Stimulated activated CD4-positive, alpha-beta T cell treated with anti-CD3 and anti-CD28 coated beads, Interleukin-2, amount 100 ng/mL, for 4 hours (primary cell): ENCODE results near the gene TRIO.

Experiments used
- DNase-seq: peaks from one replicate; pipeline ENCODE4 v3.0.0-alpha.2; 2020; ENCODE audit warnings: low read depth

Gene TRIO

GRCh38 chr5:14438195-14438606 is 295.1 kb downstream of the TRIO start:
- DNase-seq, result no peak

- no peak for DNase-seq
Measured at GRCh38 chr5:14439087-14439871, 296.1 kb downstream of the TRIO start.

GRCh38 chr5:14440223-14440581 is 297.1 kb downstream of the TRIO start:
- no peak for DNase-seq

GRCh38 chr5:14440582-14441431 is 297.7 kb downstream of the TRIO start:
- DNase-seq, result no peak

GRCh38 chr5:14441641-14442040 is 298.5 kb downstream of the TRIO start:
- DNase-seq, result no peak

GRCh38 chr5:14442536-14442935 is 299.4 kb downstream of the TRIO start:
- DNase-seq, result no peak

GRCh38 chr5:14443671-14444093 is 300.5 kb downstream of the TRIO start:
- no peak for DNase-seq

- DNase-seq, result no peak
Measured at GRCh38 chr5:14444161-14444560, 301.0 kb downstream of the TRIO start.

- no peak for DNase-seq
Measured at GRCh38 chr5:14445013-14445412, 301.9 kb downstream of the TRIO start.

GRCh38 chr5:14445576-14446290 is 302.6 kb downstream of the TRIO start:
- DNase-seq, result no peak

- no peak for DNase-seq
Measured at GRCh38 chr5:14447958-14448911, 305.1 kb downstream of the TRIO start.

GRCh38 chr5:14449052-14449661 is 306.0 kb downstream of the TRIO start:
- no peak for DNase-seq

GRCh38 chr5:14450018-14450524 is 306.9 kb downstream of the TRIO start:
- DNase-seq, result no peak

- no peak for DNase-seq
Measured at GRCh38 chr5:14450742-14451141, 307.6 kb downstream of the TRIO start.

GRCh38 chr5:14451871-14452270 is 308.7 kb downstream of the TRIO start:
- DNase-seq, result no peak

GRCh38 chr5:14452685-14453454 is 309.7 kb downstream of the TRIO start:
- no peak for DNase-seq

GRCh38 chr5:14453481-14453880 is 310.3 kb downstream of the TRIO start:
- no peak for DNase-seq

GRCh38 chr5:14455814-14456321 is 312.7 kb downstream of the TRIO start:
- DNase-seq, result no peak

GRCh38 chr5:14457476-14457875 is 314.3 kb downstream of the TRIO start:
- no peak for DNase-seq

- no peak for DNase-seq
Measured at GRCh38 chr5:14458414-14458813, 315.3 kb downstream of the TRIO start.
